Embryonic facial prominence (tissue), 1 donor: ENCODE data around the gene ERBB2.
A peak's percentile ranks its signal among the peaks of the same experiment; 100 is the strongest.
"Not testable (repeated sequence)": the region's sequence is repeated elsewhere in the genome, so short reads cannot be mapped to it uniquely, and the experiment has no call there.

Source experiments
- DNase-seq: peaks from one replicate; pipeline ENCODE4 v3.0.0-alpha.2; 2016; ENCODE audit errors: extremely low spot score

Gene ERBB2

DNA sequence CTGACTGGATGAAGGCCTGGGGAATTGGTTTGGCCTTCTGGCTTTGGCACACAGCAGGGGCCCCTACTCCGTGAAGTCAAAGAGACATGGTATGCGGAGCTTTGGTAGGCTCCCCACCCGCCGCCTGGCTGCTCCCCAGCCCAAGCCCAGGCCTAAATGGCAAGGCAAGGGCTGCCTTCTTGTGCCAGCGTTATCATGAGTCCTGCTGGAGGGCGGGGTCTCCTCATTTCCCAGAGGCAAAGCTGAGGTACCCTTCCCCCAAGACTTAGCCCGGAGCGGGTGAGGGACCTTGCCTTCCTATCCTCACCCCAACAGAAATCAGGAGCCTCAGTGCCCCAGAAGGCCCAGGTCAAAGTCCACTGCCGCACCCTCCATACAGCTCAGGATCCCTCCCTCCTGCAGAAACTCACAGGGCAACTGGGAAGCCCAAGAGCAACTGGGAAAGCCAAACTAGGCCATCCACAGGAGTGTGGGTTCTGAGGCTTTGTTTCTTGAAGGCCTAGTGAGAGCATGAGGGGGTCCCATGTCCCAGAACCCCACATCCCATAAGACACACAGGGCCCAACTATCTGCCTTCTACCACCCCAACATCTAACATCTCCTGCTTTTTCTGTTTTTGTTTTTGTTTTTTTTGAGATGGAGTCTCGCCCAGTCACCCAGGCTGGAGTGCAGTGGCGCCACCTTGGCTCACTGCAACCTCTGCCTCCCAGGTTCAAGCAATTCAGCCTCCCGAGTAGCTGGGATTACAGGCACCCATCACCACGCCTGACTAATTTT lies 21.3 kb upstream of the ERBB2 start:
- DNase-seq, result no peak

GRCh38 chr17:39679521-39680192 lies 20.2 kb upstream of the ERBB2 start:
- DNase-seq, result no peak

DNA sequence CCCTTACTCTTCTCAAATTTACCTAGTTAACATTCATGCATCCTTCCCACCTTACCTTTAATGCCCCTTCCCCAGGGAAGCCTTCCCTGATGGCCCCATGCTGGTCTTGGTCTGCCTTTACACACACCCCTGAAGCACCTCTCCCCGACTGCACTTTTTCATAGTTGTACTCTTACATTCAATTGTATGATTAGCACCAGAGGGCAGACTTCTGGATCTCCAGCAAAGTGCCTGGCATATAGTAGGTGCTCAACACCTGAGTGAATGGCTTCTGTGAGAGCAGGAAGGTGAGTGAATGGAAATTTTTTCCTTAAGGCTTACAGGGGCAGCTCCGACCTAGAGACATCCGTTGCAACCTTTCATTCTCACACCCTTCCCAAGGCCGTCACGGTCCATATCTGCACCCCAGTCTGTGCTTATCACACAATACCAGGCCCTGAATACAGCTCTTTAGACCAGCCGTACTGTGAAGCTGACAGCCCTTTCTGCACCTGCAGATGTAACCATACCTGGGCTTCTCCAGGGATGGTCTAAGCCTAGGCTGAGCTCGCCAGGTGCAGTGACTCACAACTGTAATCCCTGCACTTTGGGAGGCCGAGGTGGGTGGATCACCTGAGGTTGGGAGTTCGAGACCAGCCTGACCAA lies 16.4 kb upstream of the ERBB2 start:
- no peak for DNase-seq

- DNase-seq, result no peak
Measured at GRCh38 chr17:39684369-39685192, 15.3 kb upstream of the ERBB2 start.

DNA sequence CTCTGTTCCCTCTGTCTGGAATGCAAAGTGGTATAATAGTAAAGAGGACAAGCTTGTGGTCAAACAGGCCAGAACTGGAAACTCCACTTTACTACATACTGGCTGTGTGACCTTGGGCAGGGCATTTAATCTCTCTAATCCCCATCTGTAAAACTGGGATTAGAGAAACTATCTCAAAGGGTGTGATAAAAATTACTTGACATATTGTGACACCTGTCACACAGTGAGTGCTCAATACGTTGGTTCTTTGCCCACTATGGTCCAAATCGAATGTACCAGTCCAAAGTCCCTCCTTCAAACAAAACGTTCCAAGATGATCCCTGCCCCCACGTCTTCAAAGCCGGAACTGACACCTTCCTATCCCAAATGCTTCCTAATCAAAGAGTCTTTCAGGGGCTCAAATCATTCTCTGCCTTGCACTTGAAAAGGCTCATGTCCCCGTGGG lies 12.7 kb upstream of the ERBB2 start:
- no peak for DNase-seq

DNA sequence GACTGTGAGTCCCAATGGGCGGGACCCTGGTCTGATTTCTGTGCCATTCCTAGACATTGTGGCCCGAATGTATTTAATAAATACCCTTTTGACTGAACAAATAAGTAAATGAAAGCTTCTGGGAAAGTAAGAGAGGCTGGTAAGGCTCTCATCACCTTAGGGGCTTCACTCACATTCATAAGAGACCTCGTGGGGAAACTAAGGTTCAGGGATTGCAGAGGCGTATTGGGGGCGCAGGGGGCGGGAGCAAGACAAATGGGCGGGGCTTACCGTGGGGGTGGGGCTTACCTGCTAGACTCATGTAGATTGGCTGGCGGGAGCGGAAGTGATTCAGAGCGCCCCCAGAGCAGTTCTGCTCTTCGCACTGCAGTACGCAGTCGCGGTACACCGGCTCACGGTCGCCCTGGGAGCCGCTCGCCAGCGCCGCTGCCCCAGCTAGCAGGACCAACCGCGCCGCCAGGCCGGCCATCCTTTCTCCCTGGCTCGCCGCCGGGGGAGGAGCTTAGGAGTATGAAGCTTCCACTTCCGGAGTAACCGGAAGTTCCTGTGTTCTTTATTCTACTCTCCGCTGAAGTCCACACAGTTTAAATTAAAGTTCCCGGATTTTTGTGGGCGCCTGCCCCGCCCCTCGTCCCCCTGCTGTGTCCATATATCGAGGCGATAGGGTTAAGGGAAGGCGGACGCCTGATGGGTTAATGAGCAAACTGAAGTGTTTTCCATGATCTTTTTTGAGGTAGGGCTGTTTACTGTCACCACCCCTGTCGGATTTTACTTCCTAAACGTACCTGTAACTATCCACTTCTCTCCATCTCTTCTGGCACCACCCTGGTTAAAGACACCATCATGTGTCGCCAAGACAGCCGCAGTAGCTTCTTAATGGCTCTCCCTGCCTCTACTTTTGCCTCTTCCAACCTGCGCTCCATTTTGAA lies 12.1 kb upstream of the ERBB2 start, which contains the start of gene PGAP3:
TSS of gene PGAP3 (minus strand) at position 512 of the 929 bp plus-strand sequence. CDS start at position 469, 43 bp downstream.
- DNase-seq, result peak; percentile 77

DNA sequence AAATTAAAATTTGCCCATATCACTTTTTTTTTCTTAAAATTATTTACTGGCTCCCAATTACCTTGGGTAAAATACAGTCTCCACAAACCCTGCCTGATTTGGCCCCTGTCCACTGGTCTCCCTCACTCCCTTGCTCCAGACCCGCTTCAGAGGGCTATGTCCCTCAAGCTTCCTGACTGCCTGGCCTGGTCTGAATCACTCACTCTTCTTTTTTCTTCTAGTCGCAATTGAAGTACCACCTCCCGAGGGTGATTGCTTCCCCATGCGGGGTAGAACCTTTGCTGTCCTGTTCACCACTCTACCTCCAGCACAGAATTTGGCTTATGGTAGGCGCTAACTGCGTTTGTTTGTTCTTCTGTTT lies 11.4 kb upstream of the ERBB2 start:
- no peak for DNase-seq

DNA sequence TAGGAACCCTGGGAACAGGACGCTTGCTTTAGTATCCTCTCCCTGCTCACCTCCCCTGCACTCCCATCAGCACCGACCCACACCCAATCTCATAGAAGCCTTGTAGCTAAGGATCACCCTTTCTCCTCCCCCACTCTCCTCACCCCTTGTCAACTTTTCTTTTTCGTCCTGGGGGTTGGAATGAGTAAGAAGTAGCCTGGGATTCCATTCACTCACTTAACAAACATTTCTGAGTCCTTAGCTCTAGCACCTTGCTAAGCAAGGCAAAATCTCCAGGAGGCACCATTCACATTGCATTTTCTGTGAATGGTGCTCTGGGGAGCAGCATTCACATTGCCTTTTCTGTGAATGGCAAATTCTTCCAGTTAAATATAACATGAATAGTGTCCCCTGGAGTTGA lies 10.9 kb upstream of the ERBB2 start:
- no peak for DNase-seq

DNA sequence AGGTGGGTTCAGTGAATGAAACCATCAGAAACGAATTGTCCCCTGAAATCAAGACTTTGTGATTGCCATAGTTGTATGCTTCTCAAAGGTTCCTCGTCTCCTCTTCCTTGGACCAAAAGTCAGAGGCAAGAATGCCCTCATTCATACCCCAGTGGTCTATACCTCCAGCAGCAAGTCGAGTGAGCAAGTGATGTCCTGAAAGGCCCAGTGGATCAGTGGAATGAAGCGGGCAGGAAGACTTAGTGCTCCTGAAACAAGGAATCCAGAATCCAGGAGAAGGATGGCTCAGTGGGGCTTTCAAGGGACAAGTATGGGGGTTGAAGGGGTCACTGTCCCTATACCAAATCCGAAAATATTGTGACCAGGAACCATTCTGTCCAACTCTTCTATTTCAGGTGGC lies 5.3 kb upstream of the ERBB2 start:
- DNase-seq, result no peak

DNA sequence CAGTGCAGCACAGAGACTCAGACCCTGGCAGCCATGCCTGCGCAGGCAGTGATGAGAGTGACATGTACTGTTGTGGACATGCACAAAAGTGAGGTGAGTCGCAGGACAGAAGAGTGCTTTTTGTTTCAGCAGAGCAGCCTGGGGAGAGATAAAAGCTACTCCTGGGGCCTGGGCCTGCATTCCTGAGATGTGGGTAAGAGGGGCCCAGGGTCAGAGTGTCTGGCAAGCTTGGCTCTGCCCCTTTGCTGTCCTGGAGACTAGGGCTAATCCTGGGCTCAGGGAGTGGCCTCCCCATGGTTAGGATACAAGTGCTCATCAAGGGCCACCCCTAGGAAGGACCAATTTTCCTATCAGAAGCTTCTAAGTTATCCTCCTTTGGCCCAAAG lies 4.8 kb upstream of the ERBB2 start:
- no peak for DNase-seq

- no peak for DNase-seq
Measured at GRCh38 chr17:39696731-39697130, 3.1 kb upstream of the ERBB2 start.

DNA sequence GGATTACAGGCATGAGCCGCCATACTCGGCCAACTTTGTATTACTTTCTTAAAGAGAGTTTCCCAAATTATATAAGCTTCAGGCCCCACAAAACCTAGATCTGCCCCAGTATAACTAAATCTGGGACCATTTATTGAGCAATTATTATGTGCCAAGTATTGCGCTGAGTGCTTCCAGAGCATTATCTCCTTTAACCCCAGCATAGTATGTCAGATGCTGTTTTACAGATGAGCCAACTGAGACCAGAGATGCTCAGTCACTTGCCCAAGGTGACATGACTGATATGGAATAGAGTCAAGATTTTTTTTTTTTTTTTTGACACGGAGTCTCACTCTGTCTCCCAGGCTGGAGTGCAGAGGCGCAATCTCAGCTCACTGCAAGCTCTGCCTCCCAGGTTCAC lies 1.9 kb upstream of the ERBB2 start:
- DNase-seq, result no peak

DNA sequence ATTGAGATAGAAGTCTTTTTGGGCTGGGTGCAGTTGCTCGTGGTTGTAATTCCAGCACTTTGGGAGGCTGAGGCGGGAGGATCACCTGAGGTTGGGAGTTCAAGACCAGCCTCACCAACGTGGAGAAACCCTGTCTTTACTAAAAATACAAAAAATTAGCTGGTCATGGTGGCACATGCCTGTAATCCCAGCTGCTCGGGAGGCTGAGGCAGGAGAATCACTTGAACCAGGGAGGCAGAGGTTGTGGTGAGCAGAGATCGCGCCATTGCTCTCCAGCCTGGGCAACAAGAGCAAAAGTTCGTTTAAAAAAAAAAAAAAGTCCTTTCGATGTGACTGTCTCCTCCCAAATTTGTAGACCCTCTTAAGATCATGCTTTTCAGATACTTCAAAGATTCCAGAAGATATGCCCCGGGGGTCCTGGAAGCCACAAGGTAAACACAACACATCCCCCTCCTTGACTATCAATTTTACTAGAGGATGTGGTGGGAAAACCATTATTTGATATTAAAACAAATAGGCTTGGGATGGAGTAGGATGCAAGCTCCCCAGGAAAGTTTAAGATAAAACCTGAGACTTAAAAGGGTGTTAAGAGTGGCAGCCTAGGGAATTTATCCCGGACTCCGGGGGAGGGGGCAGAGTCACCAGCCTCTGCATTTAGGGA lies 577 bp upstream of the ERBB2 start:
- DNase-seq, result not testable (repeated sequence)

- DNase-seq, result peak; percentile 67
Measured at GRCh38 chr17:39700148-39700987, 504 bp downstream of the ERBB2 start.

DNA sequence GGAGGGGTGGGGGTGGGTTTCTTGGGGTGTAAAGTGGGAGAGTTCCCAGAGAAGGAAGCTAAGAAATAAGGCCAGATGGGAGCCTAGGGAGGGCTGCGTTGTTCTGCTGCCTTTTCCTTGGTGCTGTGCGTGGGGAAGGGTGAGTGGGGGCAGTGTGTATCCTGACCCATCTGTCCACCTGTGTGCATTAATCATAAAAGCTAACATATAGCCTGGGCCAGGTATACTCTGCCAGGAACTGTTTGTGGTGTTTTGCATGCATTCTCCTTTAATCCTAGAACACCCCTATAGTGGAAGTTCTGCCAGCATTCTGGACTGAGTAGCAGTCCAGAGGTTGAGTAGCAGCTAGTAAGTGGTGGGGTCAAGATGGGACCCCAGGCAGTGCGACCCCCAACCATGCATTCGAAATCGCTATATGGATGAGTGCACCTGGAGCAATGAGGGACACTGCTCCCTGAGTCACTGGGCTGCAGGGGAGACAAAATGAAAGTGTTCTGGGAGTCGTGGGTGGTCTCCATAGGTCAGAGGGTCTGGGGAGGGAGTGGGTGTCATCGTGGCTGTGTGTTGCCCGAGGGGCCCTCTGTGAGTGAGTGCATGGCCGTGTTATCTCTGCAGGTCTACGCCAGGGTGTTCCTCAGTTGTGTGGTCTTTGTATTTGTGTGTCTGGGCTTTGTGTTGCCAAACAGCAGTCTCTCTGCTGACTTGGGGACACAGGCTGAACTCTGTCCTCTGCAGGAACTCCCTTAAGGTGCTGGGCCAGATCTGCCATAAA lies 1.3 kb downstream of the ERBB2 start:
- no peak for DNase-seq

- DNase-seq, result no peak
Measured at GRCh38 chr17:39701784-39702422, 2.0 kb downstream of the ERBB2 start.

GRCh38 chr17:39702901-39703893 lies 3.3 kb downstream of the ERBB2 start:
- DNase-seq, result no peak
